ENCODE data around the gene SUFU. TPM values are rescaled to one million over a fixed set of nuclear protein-coding genes. Genes with fewer than 3 reads are reported as not detected.

Gene SUFU
- total RNA-seq, 1 donor from 2014 or later = 6.2 TPM

DNA sequence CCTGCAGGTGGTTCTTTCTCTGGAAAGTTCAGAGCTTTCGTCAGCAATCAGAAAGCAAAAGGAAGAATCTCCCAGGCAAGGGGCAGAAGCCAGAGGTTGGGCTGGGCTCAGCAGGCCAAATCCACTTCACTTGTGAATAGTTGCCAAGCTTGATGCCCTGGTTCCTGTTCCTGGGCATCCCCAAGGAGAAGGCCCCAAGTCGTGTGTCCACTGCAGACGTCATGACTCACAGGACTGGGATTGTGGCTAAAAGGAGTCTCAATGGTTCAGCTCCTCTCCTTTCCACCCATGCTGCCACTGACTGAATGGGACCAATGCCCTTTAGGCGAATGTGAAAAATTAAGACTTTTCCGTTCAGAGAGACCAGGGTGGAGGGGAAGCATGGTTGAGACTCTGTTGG is 101.9 kb downstream of the SUFU start:
- DNase-seq (ENCODE audit: low read depth) = no peak
- H3K4me3 ChIP-seq (ENCODE audit: low read depth, low read length) = no peak overlapping the region
- TF ChIP-seq CTCF (conservative IDR thresholded peaks at IDR 0.05; ENCODE audit: low read depth, low read length) = no peak

DNA sequence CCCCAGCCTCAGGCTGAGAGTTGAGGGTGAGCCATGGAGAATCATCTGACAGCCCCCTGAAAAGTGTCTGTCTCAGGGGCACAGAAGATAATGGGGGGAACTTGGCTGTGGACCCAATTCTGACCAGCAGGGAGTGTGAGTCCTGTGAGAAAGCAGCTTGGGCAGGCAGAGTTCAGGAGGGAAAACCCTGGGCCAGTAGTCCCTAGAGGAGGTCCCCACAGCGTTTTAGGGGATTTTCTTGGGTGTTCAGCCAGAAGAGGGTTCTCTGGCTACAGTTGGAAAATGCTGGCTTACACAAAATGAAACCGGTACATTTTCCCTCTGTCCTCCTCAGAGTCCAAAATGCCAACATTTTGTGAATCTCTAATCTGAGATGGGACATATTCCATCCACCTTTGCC is 104.7 kb downstream of the SUFU start:
- no peak overlapping the region for H3K4me3 ChIP-seq (ENCODE audit: low read depth, low read length)
- no peak for TF ChIP-seq CTCF (conservative IDR thresholded peaks at IDR 0.05; ENCODE audit: low read depth, low read length)
- no peak for DNase-seq (ENCODE audit: low read depth)

DNA sequence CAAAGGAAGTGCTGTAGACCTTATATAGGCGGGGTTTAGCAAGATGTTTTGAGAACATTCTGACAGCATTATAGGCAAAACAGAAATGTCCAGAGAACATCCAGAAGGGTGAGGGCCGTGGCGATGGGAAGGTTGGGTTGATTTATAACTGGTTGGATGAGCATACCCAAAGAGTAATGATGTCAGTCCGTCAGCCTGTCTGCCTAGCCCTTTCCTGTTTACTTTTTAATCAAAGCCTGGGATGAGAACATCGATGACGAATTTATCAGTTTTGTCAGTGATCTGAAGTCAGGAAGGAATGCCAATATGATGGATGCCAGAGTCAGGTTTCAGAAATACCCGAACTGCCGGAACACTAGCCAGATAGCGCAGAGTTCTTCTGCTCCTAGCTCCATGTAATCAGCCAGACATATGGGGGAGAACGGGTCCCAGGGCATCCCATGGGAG is 106.7 kb downstream of the SUFU start:
- DNase-seq (ENCODE audit: low read depth) = peak; percentile 80
- no peak overlapping the region for H3K4me3 ChIP-seq (ENCODE audit: low read depth, low read length)
- no peak for TF ChIP-seq CTCF (conservative IDR thresholded peaks at IDR 0.05; ENCODE audit: low read depth, low read length)

DNA sequence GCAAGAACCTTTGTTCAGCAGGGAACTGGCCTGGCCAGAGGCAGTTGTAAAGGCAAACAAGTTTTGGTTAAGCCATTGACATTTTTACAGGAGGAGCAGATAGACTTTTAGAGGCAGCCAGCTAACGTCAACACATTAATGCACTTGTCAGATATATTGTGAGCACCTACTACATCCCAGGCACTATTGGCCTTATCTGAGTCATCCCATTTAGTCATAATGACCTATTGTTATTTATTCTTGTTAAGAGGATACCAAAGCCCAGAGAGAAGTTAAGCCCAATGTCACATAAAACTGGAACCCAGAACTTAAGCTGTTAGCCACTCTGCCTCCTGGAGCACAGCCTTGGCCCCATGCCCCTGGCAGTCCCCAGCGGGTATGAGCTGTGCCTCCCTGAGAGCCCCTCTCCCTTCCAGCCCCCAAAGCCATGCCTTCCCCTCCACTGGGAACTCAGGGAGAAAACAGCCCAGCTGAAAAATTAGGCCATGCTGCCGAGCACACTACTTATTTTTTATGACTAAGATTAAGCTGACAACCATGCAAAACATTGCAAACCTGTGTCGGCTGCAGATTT is 107.8 kb downstream of the SUFU start:
- DNase-seq (ENCODE audit: low read depth) = no peak
- no peak for TF ChIP-seq CTCF (conservative IDR thresholded peaks at IDR 0.05; ENCODE audit: low read depth, low read length)

GRCh38 chr10:102612964-102613275 is 109.1 kb downstream of the SUFU start:
- no peak for DNase-seq (ENCODE audit: low read depth)
- TF ChIP-seq CTCF (conservative IDR thresholded peaks at IDR 0.05; ENCODE audit: low read depth, low read length) = no peak
- H3K4me3 ChIP-seq (ENCODE audit: low read depth, low read length) = no peak overlapping the region

More for the DNA sequence above, 107.8 kb downstream of the SUFU start:
- no peak overlapping the region for H3K4me3 ChIP-seq (ENCODE audit: low read depth, low read length)

DNA sequence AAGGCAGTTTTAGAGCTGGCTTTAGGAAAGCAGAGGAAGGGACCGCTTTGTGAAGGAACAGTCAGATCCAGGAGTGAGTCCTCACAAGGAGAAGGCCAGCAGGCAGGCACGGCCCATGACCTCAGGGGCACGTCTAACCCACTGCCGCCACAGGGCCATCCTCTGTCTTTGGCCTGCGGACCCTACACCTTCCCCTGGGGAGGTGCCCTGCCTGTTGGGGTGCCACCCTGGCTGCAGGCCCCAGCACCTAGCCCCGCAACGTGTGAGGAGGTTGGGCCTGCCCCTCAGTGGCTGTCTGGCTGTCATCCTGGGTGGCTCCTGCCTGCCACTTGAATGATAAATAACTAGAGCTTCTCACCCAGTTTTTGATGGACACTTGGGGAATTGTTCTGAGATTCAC is 109.5 kb downstream of the SUFU start:
- H3K4me3 ChIP-seq (ENCODE audit: low read depth, low read length) = no peak overlapping the region
- no peak for DNase-seq (ENCODE audit: low read depth)
- TF ChIP-seq CTCF (conservative IDR thresholded peaks at IDR 0.05; ENCODE audit: low read depth, low read length) = no peak

DNA sequence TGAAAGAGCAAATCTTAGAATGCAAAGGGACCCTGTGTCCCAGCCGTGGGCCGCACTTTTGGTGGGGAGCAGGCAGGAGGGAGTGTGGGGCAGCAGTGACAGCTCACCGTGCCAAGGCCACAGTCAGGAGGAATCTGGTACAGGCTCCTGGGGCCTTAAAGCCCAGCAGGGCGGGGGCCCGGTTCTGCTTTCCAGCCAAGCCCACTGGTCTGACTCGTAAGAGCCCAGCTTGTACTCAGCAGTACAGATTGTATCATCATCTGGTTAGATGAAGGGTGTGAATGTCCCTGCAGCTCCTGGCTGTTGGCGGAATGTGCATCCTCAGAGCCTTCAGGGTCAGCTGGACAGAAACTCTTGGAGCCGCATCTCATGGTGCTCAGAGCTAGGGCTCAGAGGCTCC is 110.0 kb downstream of the SUFU start:
- no peak for DNase-seq (ENCODE audit: low read depth)
- no peak for TF ChIP-seq CTCF (conservative IDR thresholded peaks at IDR 0.05; ENCODE audit: low read depth, low read length)
- H3K4me3 ChIP-seq (ENCODE audit: low read depth, low read length) = no peak overlapping the region

All from epithelial cell of proximal tubule (primary cell).